ENCODE measurements around the gene KIF1A.

- TF ChIP-seq EP300 (conservative IDR thresholded peaks at IDR 0.05; ENCODE audit: poor library complexity, severe bottlenecking) (no peak), CTCF (IDR thresholded peaks at IDR 0.05; ENCODE audit: poor library complexity, severe bottlenecking) (no peak), EZH2 (IDR thresholded peaks at IDR 0.05; ENCODE audit: borderline replicate concordance, insufficient read depth, low read length, poor library complexity, severe bottlenecking) (no peak), SMC3 (conservative IDR thresholded peaks at IDR 0.05; ENCODE audit: poor library complexity) (no peak), RAD21 (conservative IDR thresholded peaks at IDR 0.05) (no peak), REST (IDR thresholded peaks at IDR 0.05; ENCODE audit: borderline replicate concordance) (no peak)
These were observed 130.0 kb downstream of the KIF1A start for GRCh38 chr2:240689975-240690374.
